ENCODE data around the gene MARCHF7.

DNA sequence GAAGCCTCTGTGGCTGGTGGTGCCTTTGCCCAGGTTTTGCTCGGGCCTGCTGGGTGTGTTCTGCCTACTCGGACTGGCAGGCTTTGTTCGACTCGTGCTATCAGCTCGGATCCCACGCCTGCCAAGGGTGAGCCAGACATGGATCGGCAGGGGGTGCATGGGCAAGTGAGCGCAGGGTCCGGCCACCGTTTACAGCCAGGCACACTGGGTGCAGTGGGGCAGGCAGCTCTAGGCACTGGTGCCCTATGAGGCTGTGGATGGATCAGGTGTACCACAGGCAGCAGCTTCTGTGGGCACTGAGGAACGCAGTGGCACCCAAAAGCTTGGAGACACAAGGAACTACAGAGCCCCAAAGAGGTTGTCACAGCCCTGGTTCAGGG is 25.6 kb downstream of the MARCHF7 start:
- TF ChIP-seq POLR2AphosphoS5 (IDR thresholded peaks at IDR 0.05; ENCODE audit: low read depth, low read length): no peak; the same call in 1 of the 2 replicates
- TF ChIP-seq POLR2A (IDR thresholded peaks at IDR 0.05; ENCODE audit: low read depth, low read length): no peak
- no peak for TF ChIP-seq TAF1 (IDR thresholded peaks at IDR 0.05; ENCODE audit: borderline replicate concordance, low read depth, low read length)
